ENCODE results near the gene GALNT17.

Gene GALNT17

DNA sequence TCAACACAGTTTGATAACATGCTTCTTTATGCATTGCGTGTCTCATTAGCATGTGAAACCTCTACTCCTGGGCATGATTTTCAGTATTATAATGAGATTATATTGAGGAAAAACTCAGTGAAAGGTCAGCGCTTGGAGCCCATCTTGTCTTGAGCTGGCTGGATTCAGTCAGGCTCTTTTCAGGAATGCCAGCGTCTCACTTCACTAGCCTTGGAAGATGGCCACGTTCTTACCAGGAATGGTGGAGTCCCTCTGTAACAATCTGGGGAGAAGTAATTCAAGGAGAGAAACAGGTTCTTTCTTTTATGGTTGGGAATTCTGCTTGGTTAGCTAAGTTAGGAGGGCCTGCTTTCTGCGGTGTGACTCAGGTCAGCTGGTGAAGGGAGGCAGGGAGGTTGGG is 241.0 kb downstream of the GALNT17 start:
- no peaks in the 10 kb centered on the region for H3K4me1 Mint-ChIP-seq (ENCODE audit: low read depth)

GRCh38 chr7:71377062-71377461 is 245.1 kb downstream of the GALNT17 start:
- Mint-ChIP-seq H3K9me3 (peaks cover 37% of the 10 kb centered on the region), H3K36me3 (ENCODE audit: low read depth) (no peaks in the 10 kb centered on the region), H3K4me3 (no peak overlapping the region), H3K27me3 (no peaks in the 10 kb centered on the region), H3K4me1 (ENCODE audit: low read depth) (no peaks in the 10 kb centered on the region), H3K27ac (no peak overlapping the region)
- no peak for DNase-seq

More for the DNA sequence above, 241.0 kb downstream of the GALNT17 start:
- no peak for DNase-seq
- no peaks in the 10 kb centered on the region for H3K27me3 Mint-ChIP-seq
- H3K4me3 Mint-ChIP-seq, result no peak overlapping the region
- peaks cover 22% of the 10 kb centered on the region for H3K9me3 Mint-ChIP-seq
- H3K27ac Mint-ChIP-seq, result no peak overlapping the region
- H3K36me3 Mint-ChIP-seq (ENCODE audit: low read depth), result no peaks in the 10 kb centered on the region

GRCh38 chr7:71377469-71377868 is 245.5 kb downstream of the GALNT17 start:
- Mint-ChIP-seq H3K9me3 (peaks cover 37% of the 10 kb centered on the region), H3K4me1 (ENCODE audit: low read depth) (no peaks in the 10 kb centered on the region), H3K27ac (no peak overlapping the region), H3K27me3 (no peaks in the 10 kb centered on the region), H3K4me3 (no peak overlapping the region), H3K36me3 (ENCODE audit: low read depth) (no peaks in the 10 kb centered on the region)
- DNase-seq, result no peak

DNA sequence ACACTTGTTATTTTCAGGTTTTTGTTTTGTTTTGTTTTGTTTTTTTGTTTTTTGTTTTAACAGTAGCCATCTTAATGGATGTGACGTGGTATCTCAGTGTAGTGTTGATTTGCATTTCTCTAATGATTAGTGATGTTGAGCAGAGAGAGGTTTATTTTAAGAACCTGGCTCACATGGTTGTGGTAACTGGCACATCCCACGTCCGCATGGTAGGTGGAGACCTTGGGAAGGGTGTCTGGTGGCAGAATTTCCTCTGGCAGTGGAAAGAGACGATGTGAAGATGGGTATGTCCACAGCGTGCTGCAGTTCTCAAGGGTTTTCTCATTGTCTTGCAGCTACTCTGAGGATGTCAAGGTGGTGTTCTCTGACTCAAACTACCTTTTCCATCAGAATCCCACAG is 252.2 kb downstream of the GALNT17 start:
- Mint-ChIP-seq H3K4me3 (no peak overlapping the region), H3K36me3 (ENCODE audit: low read depth) (no peaks in the 10 kb centered on the region), H3K27me3 (no peaks in the 10 kb centered on the region), H3K4me1 (ENCODE audit: low read depth) (no peaks in the 10 kb centered on the region), H3K27ac (no peak overlapping the region), H3K9me3 (peaks cover 21% of the 10 kb centered on the region)
- no peak for DNase-seq

DNA sequence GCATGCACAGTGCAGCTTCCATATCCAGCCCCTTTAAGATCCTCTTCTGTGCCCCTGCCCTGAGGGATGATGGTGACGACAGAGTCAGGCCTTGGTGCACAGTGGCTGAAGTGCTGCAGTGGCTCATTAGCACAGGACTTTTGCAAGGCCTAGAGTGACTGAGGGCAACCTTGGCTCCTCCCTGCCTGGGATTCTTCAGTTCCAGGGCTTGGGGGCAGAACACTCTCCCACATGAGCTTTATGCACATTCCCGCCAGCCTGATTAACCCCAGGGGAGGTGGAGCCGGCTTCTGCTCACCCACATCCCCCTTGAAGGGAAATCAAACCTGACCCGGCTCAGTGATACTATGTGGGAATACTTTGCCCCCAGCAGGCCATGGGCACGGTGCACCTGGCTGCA is 253.4 kb downstream of the GALNT17 start:
- Mint-ChIP-seq H3K27me3 (no peaks in the 10 kb centered on the region), H3K4me1 (ENCODE audit: low read depth) (no peaks in the 10 kb centered on the region), H3K4me3 (no peak overlapping the region), H3K9me3 (peaks cover 12% of the 10 kb centered on the region), H3K36me3 (ENCODE audit: low read depth) (no peaks in the 10 kb centered on the region), H3K27ac (no peak overlapping the region)
- no peak for DNase-seq

GRCh38 chr7:71386152-71386785 is 254.3 kb downstream of the GALNT17 start:
- H3K4me3 Mint-ChIP-seq, result no peak overlapping the region
- H3K27me3 Mint-ChIP-seq, result no peaks in the 10 kb centered on the region
- H3K27ac Mint-ChIP-seq, result no peak overlapping the region
- H3K9me3 Mint-ChIP-seq, result peaks cover 12% of the 10 kb centered on the region
- no peaks in the 10 kb centered on the region for H3K36me3 Mint-ChIP-seq (ENCODE audit: low read depth)
- no peak for DNase-seq
- H3K4me1 Mint-ChIP-seq (ENCODE audit: low read depth), result no peaks in the 10 kb centered on the region

DNA sequence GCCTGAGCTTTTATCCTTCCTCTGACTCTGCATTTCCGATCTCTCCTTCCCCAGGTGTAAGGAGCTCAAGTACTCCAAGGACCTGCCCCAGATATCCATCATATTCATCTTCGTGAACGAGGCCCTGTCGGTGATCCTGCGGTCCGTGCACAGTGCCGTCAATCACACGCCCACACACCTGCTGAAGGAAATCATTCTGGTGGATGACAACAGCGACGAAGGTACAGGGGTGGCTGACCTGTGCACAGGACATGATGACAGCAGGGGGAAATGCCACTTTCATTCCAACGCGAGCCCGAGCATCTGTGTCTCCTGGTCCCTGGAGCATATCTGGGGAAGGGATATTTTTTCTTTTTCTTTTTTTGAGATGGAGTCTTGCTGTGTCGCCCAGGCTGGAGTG is 256.2 kb downstream of the GALNT17 start:
- Mint-ChIP-seq H3K9me3 (peaks cover 12% of the 10 kb centered on the region), H3K4me1 (ENCODE audit: low read depth) (no peaks in the 10 kb centered on the region), H3K27me3 (no peaks in the 10 kb centered on the region), H3K4me3 (no peak overlapping the region), H3K36me3 (ENCODE audit: low read depth) (no peaks in the 10 kb centered on the region), H3K27ac (no peak overlapping the region)
- no peak for DNase-seq

DNA sequence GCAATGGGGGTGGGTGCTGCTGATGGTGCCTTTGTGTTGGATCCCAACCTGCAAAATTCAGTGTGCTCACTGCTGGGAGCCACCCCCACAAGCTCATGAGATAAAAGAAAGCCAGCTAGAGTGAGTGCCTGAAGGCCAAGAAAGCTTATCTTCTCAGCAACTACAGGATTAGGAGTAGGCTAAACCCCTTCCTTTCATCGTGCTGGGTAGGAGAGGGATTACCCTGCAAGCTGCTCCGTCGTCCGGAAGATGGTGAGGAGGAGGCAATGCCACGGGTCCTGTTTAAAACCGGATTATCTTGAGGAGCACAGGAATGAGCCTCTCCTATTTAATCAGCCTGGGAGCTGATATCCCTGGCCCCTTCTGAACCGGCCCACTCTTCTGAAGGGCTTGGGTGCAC is 258.0 kb downstream of the GALNT17 start:
- Mint-ChIP-seq H3K27me3 (no peaks in the 10 kb centered on the region), H3K4me1 (ENCODE audit: low read depth) (no peaks in the 10 kb centered on the region), H3K36me3 (ENCODE audit: low read depth) (no peaks in the 10 kb centered on the region), H3K9me3 (peaks cover 17% of the 10 kb centered on the region), H3K27ac (no peak overlapping the region), H3K4me3 (no peak overlapping the region)
- DNase-seq, result no peak

GRCh38 chr7:71393661-71394060 is 261.7 kb downstream of the GALNT17 start:
- no peaks in the 10 kb centered on the region for H3K27me3 Mint-ChIP-seq
- no peaks in the 10 kb centered on the region for H3K4me1 Mint-ChIP-seq (ENCODE audit: low read depth)
- peaks cover 14% of the 10 kb centered on the region for H3K9me3 Mint-ChIP-seq
- DNase-seq, result no peak
- H3K27ac Mint-ChIP-seq, result no peak overlapping the region
- no peaks in the 10 kb centered on the region for H3K36me3 Mint-ChIP-seq (ENCODE audit: low read depth)
- no peak overlapping the region for H3K4me3 Mint-ChIP-seq

GRCh38 chr7:71402684-71403083 is 270.7 kb downstream of the GALNT17 start:
- Mint-ChIP-seq H3K4me3 (no peak overlapping the region), H3K4me1 (ENCODE audit: low read depth) (no peaks in the 10 kb centered on the region), H3K27ac (no peak overlapping the region), H3K36me3 (ENCODE audit: low read depth) (no peaks in the 10 kb centered on the region), H3K9me3 (peaks cover 22% of the 10 kb centered on the region), H3K27me3 (no peaks in the 10 kb centered on the region)
- no peak for DNase-seq

GRCh38 chr7:71403202-71403946 is 271.4 kb downstream of the GALNT17 start:
- Mint-ChIP-seq H3K27me3 (no peaks in the 10 kb centered on the region), H3K4me1 (ENCODE audit: low read depth) (no peaks in the 10 kb centered on the region), H3K27ac (no peak overlapping the region), H3K36me3 (ENCODE audit: low read depth) (no peaks in the 10 kb centered on the region), H3K4me3 (no peak overlapping the region), H3K9me3 (peaks cover 26% of the 10 kb centered on the region)
- no peak for DNase-seq

- no peaks in the 10 kb centered on the region for H3K36me3 Mint-ChIP-seq (ENCODE audit: low read depth)
- H3K27ac Mint-ChIP-seq, result no peak overlapping the region
- H3K4me1 Mint-ChIP-seq (ENCODE audit: low read depth), result no peaks in the 10 kb centered on the region
- DNase-seq, result no peak
- peaks cover 28% of the 10 kb centered on the region for H3K9me3 Mint-ChIP-seq
- H3K27me3 Mint-ChIP-seq, result no peaks in the 10 kb centered on the region
- H3K4me3 Mint-ChIP-seq, result no peak overlapping the region
Measured at GRCh38 chr7:71404726-71405345, 272.9 kb downstream of the GALNT17 start.

GRCh38 chr7:71408271-71408670 is 276.3 kb downstream of the GALNT17 start:
- Mint-ChIP-seq H3K4me3 (no peak overlapping the region), H3K27me3 (no peaks in the 10 kb centered on the region), H3K4me1 (ENCODE audit: low read depth) (no peaks in the 10 kb centered on the region), H3K9me3 (peaks cover 36% of the 10 kb centered on the region), H3K36me3 (ENCODE audit: low read depth) (no peaks in the 10 kb centered on the region), H3K27ac (no peak overlapping the region)
- DNase-seq, result no peak

GRCh38 chr7:71409550-71410157 is 277.7 kb downstream of the GALNT17 start:
- Mint-ChIP-seq H3K4me1 (ENCODE audit: low read depth) (no peaks in the 10 kb centered on the region), H3K9me3 (peaks cover 33% of the 10 kb centered on the region), H3K27ac (no peak overlapping the region), H3K27me3 (no peaks in the 10 kb centered on the region), H3K36me3 (ENCODE audit: low read depth) (no peaks in the 10 kb centered on the region), H3K4me3 (no peak overlapping the region)
- DNase-seq, result no peak

- H3K27me3 Mint-ChIP-seq, result no peaks in the 10 kb centered on the region
- H3K4me3 Mint-ChIP-seq, result no peak overlapping the region
- no peaks in the 10 kb centered on the region for H3K36me3 Mint-ChIP-seq (ENCODE audit: low read depth)
- no peaks in the 10 kb centered on the region for H3K4me1 Mint-ChIP-seq (ENCODE audit: low read depth)
- no peak for DNase-seq
- peaks cover 29% of the 10 kb centered on the region for H3K9me3 Mint-ChIP-seq
- no peak overlapping the region for H3K27ac Mint-ChIP-seq
Measured at GRCh38 chr7:71411475-71411874, 279.5 kb downstream of the GALNT17 start.

Measured in activated T-cell treated with anti-CD3 and anti-CD28 coated beads, Interleukin-2, amount 50 U/mL, for 24 hours (primary cell).